ENCODE results near the gene SMARCA2.

DNA sequence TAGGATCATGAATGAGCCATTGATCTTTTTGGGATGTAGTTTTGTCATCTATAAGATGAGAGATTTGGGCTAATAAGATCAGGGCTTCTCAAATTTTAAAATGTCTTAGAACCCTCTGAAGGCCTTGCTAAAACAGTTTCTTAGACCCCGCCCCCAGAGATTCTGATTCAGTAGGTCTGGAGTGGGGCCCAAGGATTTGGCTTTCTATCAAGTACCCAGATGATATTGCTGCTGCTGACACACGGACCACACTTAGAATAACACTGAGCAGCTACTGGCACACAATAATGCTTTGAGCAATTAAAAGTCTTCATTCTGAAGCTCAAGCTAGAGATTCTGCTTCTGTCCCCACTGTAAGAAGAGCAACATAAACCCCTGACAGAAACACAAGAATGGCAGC is 216.7 kb downstream of the SMARCA2 start:
- TF ChIP-seq, protein P1, sequence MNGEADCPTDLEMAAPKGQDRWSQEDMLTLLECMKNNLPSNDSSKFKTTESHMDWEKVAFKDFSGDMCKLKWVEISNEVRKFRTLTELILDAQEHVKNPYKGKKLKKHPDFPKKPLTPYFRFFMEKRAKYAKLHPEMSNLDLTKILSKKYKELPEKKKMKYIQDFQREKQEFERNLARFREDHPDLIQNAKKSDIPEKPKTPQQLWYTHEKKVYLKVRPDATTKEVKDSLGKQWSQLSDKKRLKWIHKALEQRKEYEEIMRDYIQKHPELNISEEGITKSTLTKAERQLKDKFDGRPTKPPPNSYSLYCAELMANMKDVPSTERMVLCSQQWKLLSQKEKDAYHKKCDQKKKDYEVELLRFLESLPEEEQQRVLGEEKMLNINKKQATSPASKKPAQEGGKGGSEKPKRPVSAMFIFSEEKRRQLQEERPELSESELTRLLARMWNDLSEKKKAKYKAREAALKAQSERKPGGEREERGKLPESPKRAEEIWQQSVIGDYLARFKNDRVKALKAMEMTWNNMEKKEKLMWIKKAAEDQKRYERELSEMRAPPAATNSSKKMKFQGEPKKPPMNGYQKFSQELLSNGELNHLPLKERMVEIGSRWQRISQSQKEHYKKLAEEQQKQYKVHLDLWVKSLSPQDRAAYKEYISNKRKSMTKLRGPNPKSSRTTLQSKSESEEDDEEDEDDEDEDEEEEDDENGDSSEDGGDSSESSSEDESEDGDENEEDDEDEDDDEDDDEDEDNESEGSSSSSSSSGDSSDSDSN (IDR thresholded peaks at IDR 0.05; ENCODE audit: borderline replicate concordance in 1 of 2, low read depth in 2 of 2, low read length in 2 of 2) = no peak
- no peak for TF ChIP-seq POLR2AphosphoS5 (IDR thresholded peaks at IDR 0.05; ENCODE audit: control insufficient read depth, insufficient read depth, low read depth, low read length)
- no peak for TF ChIP-seq ZNF436 (CRISPR knock-in tag; IDR thresholded peaks at IDR 0.05)
- TF ChIP-seq FOXJ3 (CRISPR knock-in tag; IDR thresholded peaks at IDR 0.05) = no peak
- no peak for TF ChIP-seq ZNF778 (CRISPR knock-in tag; IDR thresholded peaks at IDR 0.05)
- TF ChIP-seq ESRRA (IDR thresholded peaks at IDR 0.05; ENCODE audit: borderline replicate concordance, low read depth) = no peak
- TF ChIP-seq TBP (optimal IDR thresholded peaks at IDR 0.05; ENCODE audit: low read depth, low read length) = no peak

Measured in K562 (cell line).